GM12873 (cell line): ENCODE results near the gene TNS3.
A peak's percentile ranks its signal among the peaks of the same experiment; 100 is the strongest.

Experiments
- TF ChIP-seq, protein P1 (sequence below): IDR thresholded peaks from 2 replicates; pipeline ENCODE4 v1.5.1; 2012; ENCODE audit warnings: low read depth, mild to moderate bottlenecking, moderate library complexity, low read length, control low read depth; ENCODE audit not compliant: insufficient read depth; ENCODE audit errors: missing control alignments

The TNS3 gene

DNA sequence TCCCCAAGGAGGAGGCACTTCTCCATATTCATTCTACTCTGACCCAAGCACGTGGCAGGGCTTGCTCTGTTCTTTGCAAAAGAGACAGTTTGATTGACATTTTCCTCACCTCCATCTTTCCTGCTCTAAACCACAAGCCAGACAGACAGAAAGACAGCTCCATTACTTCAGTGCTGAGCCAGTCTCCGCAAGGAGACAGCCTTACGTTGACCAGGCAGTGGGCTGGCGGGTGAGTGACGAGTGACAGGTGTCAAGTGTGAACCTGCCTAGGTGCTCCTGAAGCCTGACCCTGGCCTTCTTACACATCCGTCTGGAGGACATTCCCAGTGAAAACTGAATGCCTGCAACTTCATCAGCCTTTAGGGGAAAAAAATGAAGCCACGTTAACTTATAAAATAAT lies 314.6 kb downstream of the TNS3 start:
- TF ChIP-seq, protein P1, sequence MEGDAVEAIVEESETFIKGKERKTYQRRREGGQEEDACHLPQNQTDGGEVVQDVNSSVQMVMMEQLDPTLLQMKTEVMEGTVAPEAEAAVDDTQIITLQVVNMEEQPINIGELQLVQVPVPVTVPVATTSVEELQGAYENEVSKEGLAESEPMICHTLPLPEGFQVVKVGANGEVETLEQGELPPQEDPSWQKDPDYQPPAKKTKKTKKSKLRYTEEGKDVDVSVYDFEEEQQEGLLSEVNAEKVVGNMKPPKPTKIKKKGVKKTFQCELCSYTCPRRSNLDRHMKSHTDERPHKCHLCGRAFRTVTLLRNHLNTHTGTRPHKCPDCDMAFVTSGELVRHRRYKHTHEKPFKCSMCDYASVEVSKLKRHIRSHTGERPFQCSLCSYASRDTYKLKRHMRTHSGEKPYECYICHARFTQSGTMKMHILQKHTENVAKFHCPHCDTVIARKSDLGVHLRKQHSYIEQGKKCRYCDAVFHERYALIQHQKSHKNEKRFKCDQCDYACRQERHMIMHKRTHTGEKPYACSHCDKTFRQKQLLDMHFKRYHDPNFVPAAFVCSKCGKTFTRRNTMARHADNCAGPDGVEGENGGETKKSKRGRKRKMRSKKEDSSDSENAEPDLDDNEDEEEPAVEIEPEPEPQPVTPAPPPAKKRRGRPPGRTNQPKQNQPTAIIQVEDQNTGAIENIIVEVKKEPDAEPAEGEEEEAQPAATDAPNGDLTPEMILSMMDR = no peak

DNA sequence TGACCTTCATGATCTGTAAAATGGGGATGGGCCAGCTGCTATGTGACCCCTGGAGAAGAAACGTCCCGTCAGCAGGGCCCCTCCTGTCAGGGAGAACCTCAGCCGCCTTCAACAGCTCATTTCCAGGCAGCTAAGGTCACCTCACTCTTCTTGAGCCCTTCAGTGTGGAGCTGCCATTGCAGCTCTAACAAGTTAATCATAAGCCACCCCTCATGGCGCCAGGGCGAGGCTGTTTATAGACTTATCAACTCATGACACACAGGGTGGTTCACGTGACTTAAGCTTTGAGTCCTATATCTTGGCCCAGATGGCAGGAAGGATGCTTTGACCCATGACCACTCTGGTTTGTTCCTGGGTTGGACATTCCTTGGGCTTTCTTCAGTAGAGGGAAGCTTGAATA lies 315.1 kb downstream of the TNS3 start:
- TF ChIP-seq, protein P1 = no peak

DNA sequence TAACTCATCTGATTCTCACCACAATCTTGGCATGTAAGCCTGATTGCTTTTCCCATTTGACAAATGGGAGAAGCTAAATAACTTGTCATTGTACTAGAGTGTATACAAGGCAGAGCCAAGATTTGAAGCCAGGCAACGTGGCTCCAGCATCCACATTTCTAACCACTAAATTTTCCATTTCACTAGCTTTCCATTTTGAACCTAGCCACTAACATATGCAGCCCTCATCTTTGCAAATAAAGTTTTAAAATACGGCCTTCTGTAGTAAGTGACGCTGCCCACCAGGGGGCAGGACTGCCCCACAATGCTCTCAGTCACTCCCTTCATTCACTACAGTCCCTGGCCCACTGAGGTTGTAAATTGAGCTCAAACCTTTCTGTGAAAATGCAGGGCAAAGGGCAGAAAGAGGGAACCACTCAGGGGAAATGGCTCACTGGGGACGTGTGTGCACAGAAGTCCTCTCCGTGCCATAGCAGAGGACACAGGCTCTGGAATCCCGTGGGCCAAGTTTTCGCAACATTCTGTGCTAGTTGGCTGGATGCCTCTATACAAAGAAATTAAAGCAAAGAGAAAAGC lies 315.7 kb downstream of the TNS3 start:
- TF ChIP-seq, protein P1 = peak; percentile 91

DNA sequence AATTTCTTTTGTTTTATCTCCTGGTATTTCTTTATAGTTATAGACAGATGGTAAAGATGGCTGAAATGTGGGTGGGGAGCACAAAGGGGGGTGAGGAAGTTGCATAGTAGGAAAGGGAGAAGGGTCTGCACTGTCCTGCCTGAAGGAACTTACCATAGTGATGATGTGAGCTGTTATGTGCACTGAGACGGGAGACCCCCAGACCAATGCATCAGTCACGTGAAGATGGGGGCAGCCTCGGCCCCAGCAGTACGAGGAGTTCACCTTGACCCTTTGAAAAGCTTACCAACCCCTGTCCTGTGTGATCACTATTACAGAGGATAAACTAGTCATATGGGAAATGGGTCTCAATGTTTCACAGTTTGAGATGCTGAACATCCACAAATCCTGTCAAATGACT lies 316.3 kb downstream of the TNS3 start:
- TF ChIP-seq, protein P1 = no peak

DNA sequence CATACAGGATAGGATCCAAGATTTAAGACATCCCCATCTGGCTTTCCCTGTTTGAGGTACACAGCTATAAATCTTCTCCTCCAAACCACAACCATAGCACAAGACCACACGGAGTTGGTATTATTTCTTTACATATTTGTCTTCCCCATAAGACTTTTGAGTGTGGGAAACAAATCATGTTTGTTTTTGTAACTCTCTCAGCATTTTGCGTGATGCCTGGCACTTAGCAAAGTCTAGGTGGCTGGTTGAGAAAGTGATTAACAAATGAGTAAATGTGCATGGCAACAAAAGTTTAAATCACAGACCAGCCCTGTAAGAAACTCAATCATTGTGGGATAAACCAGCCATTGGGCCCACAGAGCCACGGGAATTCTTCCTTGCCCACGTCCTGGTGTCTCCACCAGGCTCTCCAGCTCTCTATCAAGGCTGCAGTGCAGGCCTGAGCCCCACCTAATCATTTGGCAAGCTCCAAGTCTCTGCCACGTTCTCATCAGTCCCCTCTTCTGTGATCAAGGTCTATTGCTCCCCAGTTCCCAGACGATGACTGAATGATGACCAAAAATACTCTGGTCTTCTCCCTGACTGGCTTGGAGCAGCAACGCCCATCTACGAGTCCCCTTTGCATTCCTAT lies 317.8 kb downstream of the TNS3 start:
- TF ChIP-seq, protein P1 = no peak

DNA sequence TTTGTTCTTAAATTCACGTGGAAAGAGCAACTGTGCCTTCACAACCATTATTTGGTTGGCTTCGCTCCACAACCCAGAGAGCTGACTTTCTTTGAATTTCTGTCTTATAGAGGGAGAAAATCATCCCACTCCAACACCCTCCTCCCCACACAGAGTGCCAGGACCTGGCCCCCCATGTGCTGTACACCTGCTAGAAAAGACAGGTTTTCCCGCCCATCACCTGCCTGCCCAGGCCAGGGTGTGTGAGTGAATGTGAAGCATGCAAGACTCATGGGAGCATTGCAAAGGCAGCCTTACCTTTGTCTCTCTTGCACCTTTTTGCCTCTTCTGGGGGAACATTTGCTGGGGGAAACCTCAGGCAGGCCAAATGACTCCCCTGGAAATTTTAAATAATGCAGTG lies 319.0 kb downstream of the TNS3 start:
- TF ChIP-seq, protein P1 = no peak

DNA sequence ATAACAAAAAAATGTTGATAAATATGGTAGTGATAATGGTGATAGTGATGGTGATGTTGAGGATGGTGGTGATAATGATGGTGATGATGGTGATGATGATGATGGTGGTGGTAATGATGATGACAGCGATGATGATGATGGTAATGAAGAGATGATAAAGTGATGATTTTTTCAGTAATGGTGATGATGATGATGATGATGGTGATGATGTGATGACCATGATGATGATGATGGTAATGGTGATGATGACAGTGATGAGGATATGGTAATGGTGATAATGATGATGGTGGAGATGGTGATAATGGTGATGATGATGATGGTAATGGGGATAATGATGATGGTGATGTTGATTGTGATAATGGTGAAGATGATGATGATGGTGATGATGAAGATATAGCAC lies 321.6 kb downstream of the TNS3 start:
- TF ChIP-seq, protein P1 = no peak
